ENCODE results near the gene FXYD5. TPM values are rescaled to one million over a fixed set of nuclear protein-coding genes. Genes with fewer than 3 reads are reported as not detected.

FXYD5 gene, protein sequence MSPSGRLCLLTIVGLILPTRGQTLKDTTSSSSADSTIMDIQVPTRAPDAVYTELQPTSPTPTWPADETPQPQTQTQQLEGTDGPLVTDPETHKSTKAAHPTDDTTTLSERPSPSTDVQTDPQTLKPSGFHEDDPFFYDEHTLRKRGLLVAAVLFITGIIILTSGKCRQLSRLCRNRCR
- total RNA-seq = 100 to 1,000 TPM; 362 to 458 (median 387) TPM
- polyA plus RNA-seq = 100 to 1,000 TPM; 464 to 575 TPM
- 198 reads per million, percentile 93 among the genes with 10 or more reads in this experiment for total RNA-seq

DNA sequence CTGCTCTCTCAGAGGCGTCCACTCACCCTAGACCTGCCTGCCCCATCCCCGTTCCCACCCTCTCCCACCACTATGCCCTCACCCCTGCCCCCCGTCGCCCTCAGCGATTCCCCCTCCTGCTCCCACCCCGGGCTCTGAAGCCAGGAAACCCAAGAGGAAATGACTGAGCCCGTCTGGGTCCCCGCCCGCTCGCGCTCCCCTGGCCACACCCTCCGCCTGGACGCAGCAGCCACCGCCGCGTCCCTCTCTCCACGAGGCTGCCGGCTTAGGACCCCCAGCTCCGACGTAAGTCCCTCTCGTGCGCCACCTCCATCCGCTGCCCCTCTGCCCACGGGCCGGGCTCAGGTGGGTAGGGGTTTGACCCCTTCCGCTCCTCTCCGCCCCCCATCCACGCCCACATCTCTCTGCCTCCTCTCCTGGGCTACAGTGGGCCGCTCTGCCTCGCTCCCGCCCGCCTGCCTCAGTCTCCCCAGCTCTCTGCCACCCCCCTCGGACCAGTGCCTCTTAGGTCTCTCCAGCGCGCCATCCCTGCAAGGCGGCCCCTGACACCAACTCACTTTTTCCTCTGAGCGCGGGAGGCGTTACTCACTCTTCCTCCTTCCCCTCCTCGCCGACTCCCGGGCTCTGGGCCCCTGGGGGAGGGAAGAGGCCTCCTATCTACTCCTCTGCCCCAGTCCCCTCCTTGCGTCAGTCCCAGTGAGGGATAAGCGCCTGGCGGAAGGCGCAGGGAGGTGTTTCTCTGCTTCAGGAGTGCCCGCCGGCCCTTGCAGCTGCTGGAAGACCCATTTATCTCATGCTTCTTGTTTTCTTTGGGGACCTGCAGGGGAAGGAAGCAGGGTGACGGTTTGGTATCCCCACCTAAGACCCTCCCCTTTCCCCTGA lies at the start of gene FXYD5:
TSS of gene FXYD5 (plus strand) at position 211 of the 882 bp plus-strand sequence. CDS start 816 bp downstream, outside the sequence.
- Mint-ChIP-seq H3K27me3 (peaks cover 0 to 5% (median 0%) of the 10 kb centered on the region in 5 donors), H3K4me3 (peak within 1 kb of the TSS; percentile 98 to 100 (median 99)), H3K4me1 (peaks cover 38 to 60% (median 55%) of the 10 kb centered on the region in 7 donors), H3K36me3 (peaks cover 10 to 36% (median 33%) of the 10 kb centered on the region in 5 donors), H3K27ac (peak within 1 kb of the TSS; percentile 96 to 99 (median 99)), H3K9me3 (peaks cover 0 to 1% (median 0%) of the 10 kb centered on the region in 11 donors)
- peaks cover 16 to 40% (median 21%) of the 10 kb centered on the region in 3 experiments for H3K36me3 ChIP-seq (ENCODE audit: control insufficient read depth in 2 of 3, insufficient read depth in 3 of 3, low read length in 3 of 3)
- H3K9me3 ChIP-seq (ENCODE audit: control insufficient read depth in 2 of 3, low read length in 3 of 3) = no peaks in the 10 kb centered on the region
- no peaks in the 10 kb centered on the region for H3K27me3 ChIP-seq (ENCODE audit: control insufficient read depth in 2 of 2, insufficient read depth in 2 of 2, low read length in 2 of 2)
- ChIA-PET CTCF (interaction anchor here (0.6 to 2.8 kb wide), 14 partner anchors 9 to 883 kb away, joined by 3 to 45 read pairs (median 4); partner anchors contain the start of genes FXYD7 and LGI4), POLR2A (interaction anchor here (0.6 to 6.1 kb wide), 22 partner anchors 8 to 308 kb away, joined by 3 to 74 read pairs (median 5); partner anchors contain the start of gene FXYD7)
- DNase-seq (peak; percentile 41 to 81 (median 65)), ATAC-seq (peak; percentile 82)
- H3K4me3 ChIP-seq (ENCODE audit: low read length) = peak within 1 kb of the TSS; percentile 93
- intact Hi-C loops (cut with micrococcal nuclease) = loop anchor here (1.0 to 2.0 kb wide), 6 partner anchors 13 to 114 kb away; partner anchors contain the start of gene USF2 (in 1 of the 2)
- peak within 1 kb of the TSS; percentile 94 for H3K27ac ChIP-seq (ENCODE audit: low read depth, low read length)
- H3K4me1 ChIP-seq (ENCODE audit: control insufficient read depth in 2 of 2, insufficient read depth in 2 of 2, low read length in 2 of 2) = peaks cover 23 to 32% of the 10 kb centered on the region in 2 donors

DNA sequence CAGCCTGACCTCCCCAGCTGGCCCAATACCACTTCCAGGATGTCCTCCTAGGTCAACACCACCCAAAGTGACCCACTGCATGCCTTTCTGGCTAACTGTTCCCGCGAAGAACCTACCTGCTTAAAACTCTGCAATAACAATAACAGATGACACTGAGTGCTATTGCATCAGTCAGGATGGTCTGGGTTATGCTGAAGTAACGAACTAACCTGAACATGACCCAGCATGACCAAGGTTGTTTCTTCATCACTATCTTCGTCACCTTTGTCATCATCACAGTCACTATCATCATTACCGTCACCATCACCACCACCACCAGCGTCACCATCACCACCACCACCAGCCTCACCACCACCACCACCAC lies 49.5 kb upstream of the FXYD5 start:
- Mint-ChIP-seq H3K4me3 (no peak overlapping the region), H3K36me3 (no peaks in the 10 kb centered on the region), H3K4me1 (no peaks in the 10 kb centered on the region), H3K9me3 (peaks cover 0 to 2% (median 0%) of the 10 kb centered on the region in 11 donors), H3K27me3 (peaks cover 0 to 5% (median 0%) of the 10 kb centered on the region in 5 donors), H3K27ac (no peak overlapping the region)
- H3K27ac ChIP-seq (ENCODE audit: low read depth, low read length) = no peak overlapping the region
- intact Hi-C loops (cut with micrococcal nuclease) = no loop called here
- ChIA-PET CTCF (no interaction called here), POLR2A (no interaction called here)
- H3K4me1 ChIP-seq (ENCODE audit: control insufficient read depth in 2 of 2, insufficient read depth in 2 of 2, low read length in 2 of 2) = no peaks in the 10 kb centered on the region
- no peak overlapping the region for H3K4me3 ChIP-seq (ENCODE audit: low read length)
- DNase-seq (no peak), ATAC-seq (no peak)
- H3K9me3 ChIP-seq (ENCODE audit: control insufficient read depth in 2 of 3, low read length in 3 of 3) = no peaks in the 10 kb centered on the region
- no peaks in the 10 kb centered on the region for H3K36me3 ChIP-seq (ENCODE audit: control insufficient read depth in 2 of 3, insufficient read depth in 3 of 3, low read length in 3 of 3)
- no peaks in the 10 kb centered on the region for H3K27me3 ChIP-seq (ENCODE audit: control insufficient read depth in 2 of 2, insufficient read depth in 2 of 2, low read length in 2 of 2)

DNA sequence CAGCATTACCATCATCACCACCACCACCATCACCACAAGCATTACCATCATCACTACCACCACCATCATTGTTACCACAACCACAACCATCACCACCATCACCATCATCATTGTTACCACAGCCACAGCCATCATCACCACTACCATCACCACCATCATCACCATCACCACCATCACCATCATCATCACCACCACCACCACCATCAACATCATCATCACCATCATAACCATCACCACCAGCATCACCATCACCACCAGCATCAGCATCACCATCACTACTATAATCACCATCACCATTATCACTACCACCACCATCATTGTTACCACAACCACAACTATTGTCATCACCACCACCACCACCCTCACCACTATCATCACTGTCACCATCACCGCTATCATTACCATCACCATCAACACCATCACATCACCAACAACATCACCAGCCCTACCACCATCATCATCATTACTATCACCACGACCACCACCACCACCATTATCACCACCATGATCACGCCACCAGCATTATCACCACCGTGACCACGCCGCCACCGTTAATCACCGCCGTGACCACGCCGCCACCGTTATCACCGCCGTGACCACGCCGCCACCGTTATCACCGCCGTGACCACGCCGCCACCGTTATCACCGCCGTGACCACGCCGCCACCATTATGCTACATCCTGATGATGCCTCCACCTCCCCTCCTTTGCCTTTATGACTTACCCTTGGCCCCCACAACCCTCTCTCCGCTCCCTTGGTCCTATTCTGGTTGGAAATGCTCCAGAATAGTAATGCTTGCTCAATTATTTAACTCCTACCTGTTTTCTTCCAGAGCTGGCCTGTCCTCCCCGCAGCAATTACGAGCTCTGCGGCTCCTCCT lies 48.9 kb upstream of the FXYD5 start:
- Histone ChIP-seq H3K9me3 (ENCODE audit: control insufficient read depth in 2 of 3, low read length in 3 of 3) (no peaks in the 10 kb centered on the region), H3K27ac (ENCODE audit: low read depth, low read length) (no peak overlapping the region), H3K27me3 (ENCODE audit: control insufficient read depth in 2 of 2, insufficient read depth in 2 of 2, low read length in 2 of 2) (no peaks in the 10 kb centered on the region), H3K4me3 (ENCODE audit: low read length) (no peak overlapping the region), H3K4me1 (ENCODE audit: control insufficient read depth in 2 of 2, insufficient read depth in 2 of 2, low read length in 2 of 2) (no peaks in the 10 kb centered on the region), H3K36me3 (ENCODE audit: control insufficient read depth in 2 of 3, insufficient read depth in 3 of 3, low read length in 3 of 3) (no peaks in the 10 kb centered on the region)
- Mint-ChIP-seq H3K4me1 (no peaks in the 10 kb centered on the region), H3K9me3 (peaks cover 0 to 2% (median 0%) of the 10 kb centered on the region in 11 donors), H3K27me3 (peaks cover 0 to 6% (median 0%) of the 10 kb centered on the region in 5 donors), H3K4me3 (no peak overlapping the region), H3K36me3 (no peaks in the 10 kb centered on the region), H3K27ac (no peak overlapping the region)
- no peak for DNase-seq
- ChIA-PET CTCF (interaction anchor here (0.6 kb wide), 2 partner anchors 9 to 82 kb away, joined by 3 read pairs; no protein-coding TSS in a partner anchor), POLR2A (no interaction called here)
- intact Hi-C loops (cut with micrococcal nuclease) = no loop called here
- no peak for ATAC-seq

DNA sequence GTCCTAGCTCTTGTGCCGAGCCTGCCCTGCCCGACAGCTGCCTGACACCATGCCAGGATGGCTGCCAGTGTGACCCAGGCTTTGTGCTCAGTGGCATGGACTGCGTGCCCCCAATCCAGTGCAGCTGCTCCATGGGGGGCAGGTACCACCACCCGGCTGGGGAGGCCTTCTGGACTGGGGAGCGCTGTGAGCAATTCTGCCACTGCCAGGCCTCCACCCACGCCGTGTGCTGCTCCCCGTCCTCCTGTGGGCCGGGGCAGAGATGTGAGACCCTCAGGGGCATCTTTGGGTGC lies 48.3 kb upstream of the FXYD5 start:
- Mint-ChIP-seq H3K27ac (no peak overlapping the region), H3K9me3 (peaks cover 0 to 2% (median 0%) of the 10 kb centered on the region in 11 donors), H3K4me1 (no peaks in the 10 kb centered on the region), H3K27me3 (peaks cover 0 to 8% (median 0%) of the 10 kb centered on the region in 5 donors), H3K4me3 (no peak overlapping the region), H3K36me3 (no peaks in the 10 kb centered on the region)
- intact Hi-C loops (cut with micrococcal nuclease) = no loop called here
- no peaks in the 10 kb centered on the region for H3K4me1 ChIP-seq (ENCODE audit: control insufficient read depth in 2 of 2, insufficient read depth in 2 of 2, low read length in 2 of 2)
- ATAC-seq = no peak
- H3K4me3 ChIP-seq (ENCODE audit: low read length) = no peak overlapping the region
- H3K36me3 ChIP-seq (ENCODE audit: control insufficient read depth in 2 of 3, insufficient read depth in 3 of 3, low read length in 3 of 3) = no peaks in the 10 kb centered on the region
- CTCF ChIA-PET = interaction anchor here (0.6 kb wide), 2 partner anchors 8 to 83 kb away, joined by 3 read pairs; no protein-coding TSS in a partner anchor
- no peaks in the 10 kb centered on the region for H3K9me3 ChIP-seq (ENCODE audit: control insufficient read depth in 2 of 3, low read length in 3 of 3)
- POLR2A ChIA-PET = no interaction called here
- no peak overlapping the region for H3K27ac ChIP-seq (ENCODE audit: low read depth, low read length)
- H3K27me3 ChIP-seq (ENCODE audit: control insufficient read depth in 2 of 2, insufficient read depth in 2 of 2, low read length in 2 of 2) = no peaks in the 10 kb centered on the region
- no peak for DNase-seq

DNA sequence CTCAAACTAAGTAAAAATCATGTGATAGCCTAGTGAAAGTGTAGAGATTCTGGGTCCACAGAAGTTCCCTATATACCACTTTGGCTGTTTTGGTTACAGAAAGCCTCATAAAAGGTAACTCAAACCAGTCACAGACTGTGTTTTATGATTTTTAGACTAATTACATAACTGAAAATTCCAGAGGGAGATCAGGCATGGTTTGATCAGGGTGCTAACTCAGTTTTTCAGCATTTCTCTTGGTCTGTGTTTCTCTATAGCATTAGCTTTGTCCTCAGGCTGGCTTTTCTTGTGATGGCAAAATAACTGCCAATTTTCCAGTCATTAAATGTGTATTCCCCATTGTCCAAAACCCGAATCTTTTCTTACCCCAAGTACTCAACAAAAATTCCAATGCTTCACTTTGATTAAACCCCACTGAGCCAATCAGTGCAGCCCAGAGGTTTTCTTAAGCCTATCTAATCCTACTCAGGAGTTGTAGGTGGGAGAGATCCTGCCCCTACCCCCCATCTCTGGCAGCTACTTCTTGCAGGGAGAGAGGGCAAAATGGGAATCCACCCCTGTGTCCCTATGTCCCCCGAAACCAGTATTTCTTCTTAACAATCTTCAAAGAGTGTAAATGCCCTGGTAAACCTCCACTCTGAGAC lies 47.5 kb upstream of the FXYD5 start:
- DNase-seq = no peak
- Mint-ChIP-seq H3K4me3 (no peak overlapping the region), H3K4me1 (no peaks in the 10 kb centered on the region), H3K27ac (peak overlapping the region in 1 of 9 donors; percentile 78), H3K27me3 (peaks cover 0 to 11% (median 0%) of the 10 kb centered on the region in 5 donors), H3K36me3 (no peaks in the 10 kb centered on the region), H3K9me3 (peaks cover 0 to 2% (median 0%) of the 10 kb centered on the region in 11 donors)
- Histone ChIP-seq H3K36me3 (ENCODE audit: control insufficient read depth in 2 of 3, insufficient read depth in 3 of 3, low read length in 3 of 3) (no peaks in the 10 kb centered on the region), H3K4me3 (ENCODE audit: low read length) (no peak overlapping the region), H3K9me3 (ENCODE audit: control insufficient read depth in 2 of 3, low read length in 3 of 3) (no peaks in the 10 kb centered on the region), H3K4me1 (ENCODE audit: control insufficient read depth in 2 of 2, insufficient read depth in 2 of 2, low read length in 2 of 2) (no peaks in the 10 kb centered on the region), H3K27me3 (ENCODE audit: control insufficient read depth in 2 of 2, insufficient read depth in 2 of 2, low read length in 2 of 2) (no peaks in the 10 kb centered on the region), H3K27ac (ENCODE audit: low read depth, low read length) (no peak overlapping the region)
- no peak for ATAC-seq
- ChIA-PET POLR2A (no interaction called here), CTCF (no interaction called here)
- intact Hi-C loops (cut with micrococcal nuclease) = no loop called here

DNA sequence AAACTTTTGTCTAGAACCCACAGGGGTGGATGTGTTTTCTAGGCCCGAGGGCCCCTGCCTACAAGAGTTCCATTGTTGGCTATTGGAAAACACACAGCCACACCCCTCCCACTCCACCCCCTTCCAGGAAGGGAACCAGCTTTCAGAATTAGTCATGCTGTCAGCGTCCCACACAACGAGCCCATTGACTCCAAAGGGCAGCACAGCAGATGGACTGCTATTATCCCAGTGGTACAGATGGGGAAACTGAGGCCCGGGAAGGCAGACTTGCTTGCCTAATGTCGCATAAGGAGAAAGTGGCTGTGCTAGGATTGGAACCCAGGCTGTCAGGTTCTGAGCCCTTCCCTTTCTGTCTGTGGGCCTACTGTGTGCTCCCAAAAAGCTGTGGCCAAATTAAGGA lies 47.0 kb upstream of the FXYD5 start:
- Mint-ChIP-seq H3K4me1 (no peaks in the 10 kb centered on the region), H3K9me3 (peaks cover 0 to 2% (median 0%) of the 10 kb centered on the region in 11 donors), H3K4me3 (no peak overlapping the region), H3K27me3 (peaks cover 0 to 14% (median 0%) of the 10 kb centered on the region in 5 donors), H3K27ac (peak overlapping the region in 1 of 9 donors; percentile 78), H3K36me3 (no peaks in the 10 kb centered on the region)
- Histone ChIP-seq H3K36me3 (ENCODE audit: control insufficient read depth in 2 of 3, insufficient read depth in 3 of 3, low read length in 3 of 3) (no peaks in the 10 kb centered on the region), H3K27me3 (ENCODE audit: control insufficient read depth in 2 of 2, insufficient read depth in 2 of 2, low read length in 2 of 2) (no peaks in the 10 kb centered on the region), H3K27ac (ENCODE audit: low read depth, low read length) (no peak overlapping the region), H3K9me3 (ENCODE audit: control insufficient read depth in 2 of 3, low read length in 3 of 3) (no peaks in the 10 kb centered on the region), H3K4me3 (ENCODE audit: low read length) (no peak overlapping the region), H3K4me1 (ENCODE audit: control insufficient read depth in 2 of 2, insufficient read depth in 2 of 2, low read length in 2 of 2) (no peaks in the 10 kb centered on the region)
- ATAC-seq (no peak), DNase-seq (peak in 1 of 9 donors; percentile 38)
- intact Hi-C loops (cut with micrococcal nuclease) = no loop called here
- POLR2A ChIA-PET = no interaction called here
- CTCF ChIA-PET = no interaction called here

Data from naive thymus-derived CD4-positive, alpha-beta T cell (primary cell).